Muscle of leg (tissue), 11 donors: Measurements from ENCODE around the gene SIX3. TPM values are rescaled to one million over a fixed set of nuclear protein-coding genes. Genes with fewer than 3 reads are reported as not detected.

Source experiments
- DNase-seq: peaks from one replicate; pipeline ENCODE4 v3.0.0; 2013
- H3K27ac ChIP-seq: one replicate; pipeline ENCODE4 v1.5.1; 2013; ENCODE audit warnings: mild to moderate bottlenecking, low read length, control low read depth
- H3K27me3 ChIP-seq: one replicate; pipeline ENCODE4 v1.6.1; 2013; ENCODE audit warnings: low read length; ENCODE audit not compliant: control insufficient read depth, insufficient read depth
- H3K36me3 ChIP-seq: one replicate; pipeline ENCODE4 v1.6.1; 2013; ENCODE audit warnings: low read length; ENCODE audit not compliant: control insufficient read depth, insufficient read depth
- H3K4me1 ChIP-seq: one replicate; pipeline ENCODE4 v1.6.1; 2013; ENCODE audit warnings: low read length; ENCODE audit not compliant: control insufficient read depth, insufficient read depth
- H3K4me3 ChIP-seq: one replicate; pipeline ENCODE4 v1.5.1; 2013; ENCODE audit warnings: low read length, control low read depth
- H3K9me3 ChIP-seq: replicated peaks from 2 replicates; pipeline ENCODE4 v1.6.1; 2013; ENCODE audit warnings: low read depth, low read length; ENCODE audit not compliant: control insufficient read depth
- WGBS: methylation state at CpG from one replicate; pipeline ENCODE4 v1.1.5; 2013; ENCODE audit warnings: missing lambda C conversion rate; ENCODE audit not compliant: insufficient coverage; 5-methylcytosine and 5-hydroxymethylcytosine counted together
- polyA plus RNA-seq, 8 donors: library from polyadenylated mRNA; unstranded; fragments of 120-200 nt; gene quantifications; one replicate each; pipeline versions ENCODE4 v1.2.1 to v1.2.3, GENCODE V29; 2013; ENCODE audit warnings: inconsistent platforms in 1 of 8, low replicate concordance in 1 of 8; ENCODE audit not compliant: insufficient read length in 8 of 8, insufficient read depth in 1 of 8
- total RNA-seq: library from RNA; stranded (reverse); fragments of 120-200 nt; gene quantifications from one replicate; pipeline ENCODE4 v1.2.4, GENCODE V29; 2013

Gene SIX3
- total and polyA plus RNA-seq, 9 donors = 0.04 to 0.06 TPM; not detected in 7

- 12% methylated on average over 13 of the region's 22 CpGs for WGBS
- no peak for DNase-seq
- no peak overlapping the region for H3K4me3 ChIP-seq
- no peaks in the 10 kb centered on the region for H3K9me3 ChIP-seq
- peaks cover 30% of the 10 kb centered on the region for H3K4me1 ChIP-seq
- no peak overlapping the region for H3K27ac ChIP-seq
- no peaks in the 10 kb centered on the region for H3K36me3 ChIP-seq
- peaks cover 100% of the 10 kb centered on the region for H3K27me3 ChIP-seq
These were observed 4.5 kb upstream of the SIX3 start for GRCh38 chr2:44936715-44937687.

GRCh38 chr2:44937688-44938240, 3.7 kb upstream of the SIX3 start:
- no peak overlapping the region for H3K27ac ChIP-seq
- H3K4me1 ChIP-seq = peaks cover 35% of the 10 kb centered on the region
- no peak for DNase-seq
- H3K27me3 ChIP-seq = peaks cover 100% of the 10 kb centered on the region
- H3K4me3 ChIP-seq = no peak overlapping the region
- WGBS = 1% methylated on average over 29 of the region's 35 CpGs
- H3K9me3 ChIP-seq = no peaks in the 10 kb centered on the region
- H3K36me3 ChIP-seq = no peaks in the 10 kb centered on the region

DNA sequence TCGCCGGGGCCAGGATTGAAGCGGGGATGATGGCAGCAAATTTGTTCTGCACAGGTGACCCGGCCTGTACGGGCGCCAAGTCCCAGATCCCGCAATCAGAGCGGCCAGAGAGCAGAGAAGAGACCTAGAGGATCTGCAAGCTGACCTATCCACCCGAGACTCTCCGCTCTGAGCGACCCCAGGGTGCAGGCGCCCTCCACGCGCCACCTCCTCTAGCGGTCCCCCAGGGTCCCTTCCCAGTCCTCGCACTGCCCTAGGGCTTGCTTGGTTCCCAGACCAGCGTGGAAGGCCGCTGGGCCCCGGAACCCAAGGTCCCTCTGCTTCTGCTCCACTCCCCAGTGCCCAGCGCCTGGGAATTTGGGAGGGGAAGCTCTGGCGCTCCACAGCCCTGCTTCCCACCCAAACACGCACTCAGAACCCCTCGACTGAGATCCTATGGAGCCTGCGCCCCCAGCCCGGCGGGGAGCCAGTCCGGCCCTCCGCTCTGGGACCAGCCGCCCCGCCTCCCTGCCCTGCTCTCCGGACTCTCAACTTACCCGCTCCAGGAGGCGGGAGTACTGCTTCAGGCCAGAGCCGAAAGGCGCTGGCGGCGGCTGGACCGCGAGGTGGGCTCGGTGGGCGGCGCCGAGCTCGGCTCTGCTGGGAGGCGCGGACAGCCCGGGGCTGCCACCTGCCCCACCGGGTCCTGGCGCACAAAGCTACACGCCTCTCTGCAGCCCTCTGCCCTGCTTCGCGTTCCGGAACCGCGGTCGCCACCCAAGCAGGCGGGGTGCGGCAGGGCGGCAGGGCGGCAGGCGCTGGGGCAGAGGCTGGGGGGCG, 3.0 kb upstream of the SIX3 start:
- DNase-seq = no peak
- H3K4me3 ChIP-seq = no peak overlapping the region
- WGBS = under 1% methylated on average over 61 of the region's 62 CpGs
- H3K36me3 ChIP-seq = no peaks in the 10 kb centered on the region
- peaks cover 37% of the 10 kb centered on the region for H3K4me1 ChIP-seq
- H3K27me3 ChIP-seq = peaks cover 100% of the 10 kb centered on the region
- H3K9me3 ChIP-seq = no peaks in the 10 kb centered on the region
- H3K27ac ChIP-seq = no peak overlapping the region

GRCh38 chr2:44939106-44940048, 2.1 kb upstream of the SIX3 start:
- no peak overlapping the region for H3K27ac ChIP-seq
- 4% methylated on average over 39 of the region's 42 CpGs for WGBS
- no peaks in the 10 kb centered on the region for H3K9me3 ChIP-seq
- H3K36me3 ChIP-seq = no peaks in the 10 kb centered on the region
- H3K27me3 ChIP-seq = peaks cover 100% of the 10 kb centered on the region
- no peak for DNase-seq
- no peak overlapping the region for H3K4me3 ChIP-seq
- H3K4me1 ChIP-seq = peaks cover 39% of the 10 kb centered on the region

GRCh38 chr2:44940049-44940494, 1.4 kb upstream of the SIX3 start:
- Histone ChIP-seq H3K4me1 (peaks cover 39% of the 10 kb centered on the region), H3K27ac (no peak overlapping the region), H3K36me3 (no peaks in the 10 kb centered on the region), H3K9me3 (no peaks in the 10 kb centered on the region), H3K27me3 (peaks cover 100% of the 10 kb centered on the region), H3K4me3 (no peak overlapping the region)
- no peak for DNase-seq
- 0% methylated on average over 1 of the region's 14 CpGs for WGBS

- 6% methylated on average over 16 of the region's 25 CpGs for WGBS
- H3K36me3 ChIP-seq = no peaks in the 10 kb centered on the region
- H3K4me1 ChIP-seq = peaks cover 38% of the 10 kb centered on the region
- no peak for DNase-seq
- H3K9me3 ChIP-seq = no peaks in the 10 kb centered on the region
- H3K27me3 ChIP-seq = peaks cover 96% of the 10 kb centered on the region
- no peak overlapping the region for H3K27ac ChIP-seq
- no peak overlapping the region for H3K4me3 ChIP-seq
These were observed 604 bp upstream of the SIX3 start for GRCh38 chr2:44940732-44941464.

- Histone ChIP-seq H3K36me3 (no peaks in the 10 kb centered on the region), H3K9me3 (no peaks in the 10 kb centered on the region), H3K27me3 (peaks cover 96% of the 10 kb centered on the region), H3K27ac (no peak overlapping the region), H3K4me1 (peaks cover 36% of the 10 kb centered on the region), H3K4me3 (no peak overlapping the region)
- WGBS = 4% methylated on average over 68 of the region's 69 CpGs
- no peak for DNase-seq
These were observed 965 bp downstream of the SIX3 start for GRCh38 chr2:44942304-44943030.

- H3K27me3 ChIP-seq = peaks cover 96% of the 10 kb centered on the region
- H3K36me3 ChIP-seq = no peaks in the 10 kb centered on the region
- WGBS = 34% methylated on average over 36 of the region's 36 CpGs
- H3K9me3 ChIP-seq = no peaks in the 10 kb centered on the region
- no peak for DNase-seq
- H3K27ac ChIP-seq = no peak overlapping the region
- peaks cover 31% of the 10 kb centered on the region for H3K4me1 ChIP-seq
- no peak overlapping the region for H3K4me3 ChIP-seq
These were observed 1.7 kb downstream of the SIX3 start for GRCh38 chr2:44943031-44943692.
